ENCODE results near the gene GAREM2.

Gene GAREM2

GRCh38 chr2:26195040-26195984, 22.4 kb downstream of the GAREM2 start:
- TF ChIP-seq CTCF (conservative IDR thresholded peaks at IDR 0.05; ENCODE audit: low read depth, low read length): no peak
- Histone ChIP-seq H3K27ac (no peak overlapping the region), H4K20me1 (ENCODE audit: insufficient read depth) (no peaks in the 10 kb centered on the region), H3K4me3 (IDR thresholded peaks at IDR 0.05; ENCODE audit: insufficient read depth, low read depth, low read length) (no peak overlapping the region), H2AFZ (ENCODE audit: low read depth) (no peak overlapping the region), H3K79me2 (ENCODE audit: insufficient read depth, low read depth) (no peaks in the 10 kb centered on the region), H3K36me3 (ENCODE audit: insufficient read depth) (peaks cover 7% of the 10 kb centered on the region; the same call in 1 of the 2 replicates), H3K4me2 (no peak overlapping the region), H3K27me3 (ENCODE audit: insufficient read depth, low read depth) (no peaks in the 10 kb centered on the region), H3K9ac (no peak overlapping the region), H3K4me1 (ENCODE audit: low read depth, poor library complexity, severe bottlenecking) (no peaks in the 10 kb centered on the region)

- H3K9ac ChIP-seq: no peak overlapping the region
- no peak overlapping the region for H3K4me2 ChIP-seq
- H3K27me3 ChIP-seq (ENCODE audit: insufficient read depth, low read depth): no peaks in the 10 kb centered on the region
- peaks cover 3% of the 10 kb centered on the region; the same call in 1 of the 2 replicates for H3K36me3 ChIP-seq (ENCODE audit: insufficient read depth)
- TF ChIP-seq CTCF (conservative IDR thresholded peaks at IDR 0.05; ENCODE audit: low read depth, low read length): no peak
- H3K27ac ChIP-seq: no peak overlapping the region
- no peaks in the 10 kb centered on the region for H4K20me1 ChIP-seq (ENCODE audit: insufficient read depth)
- no peaks in the 10 kb centered on the region for H3K4me1 ChIP-seq (ENCODE audit: low read depth, poor library complexity, severe bottlenecking)
- H3K4me3 ChIP-seq (IDR thresholded peaks at IDR 0.05; ENCODE audit: insufficient read depth, low read depth, low read length): no peak overlapping the region
- H3K79me2 ChIP-seq (ENCODE audit: insufficient read depth, low read depth): no peaks in the 10 kb centered on the region
- H2AFZ ChIP-seq (ENCODE audit: low read depth): no peak overlapping the region
These were observed 24.0 kb downstream of the GAREM2 start for GRCh38 chr2:26196683-26197418.

- H3K4me3 ChIP-seq (IDR thresholded peaks at IDR 0.05; ENCODE audit: insufficient read depth, low read depth, low read length): no peak overlapping the region
- H3K4me1 ChIP-seq (ENCODE audit: low read depth, poor library complexity, severe bottlenecking): no peaks in the 10 kb centered on the region
- H3K27me3 ChIP-seq (ENCODE audit: insufficient read depth, low read depth): no peaks in the 10 kb centered on the region
- H3K27ac ChIP-seq: no peak overlapping the region
- H3K79me2 ChIP-seq (ENCODE audit: insufficient read depth, low read depth): no peaks in the 10 kb centered on the region
- no peak overlapping the region for H3K4me2 ChIP-seq
- H4K20me1 ChIP-seq (ENCODE audit: insufficient read depth): no peaks in the 10 kb centered on the region
- no peaks in the 10 kb centered on the region; the same call in 1 of the 2 replicates for H3K36me3 ChIP-seq (ENCODE audit: insufficient read depth)
- no peak overlapping the region for H3K9ac ChIP-seq
- no peak overlapping the region for H2AFZ ChIP-seq (ENCODE audit: low read depth)
- no peak for TF ChIP-seq CTCF (conservative IDR thresholded peaks at IDR 0.05; ENCODE audit: low read depth, low read length)
These were observed 24.6 kb downstream of the GAREM2 start for GRCh38 chr2:26197516-26197915.

- Histone ChIP-seq H3K4me3 (IDR thresholded peaks at IDR 0.05; ENCODE audit: insufficient read depth, low read depth, low read length) (no peak overlapping the region), H4K20me1 (ENCODE audit: insufficient read depth) (no peaks in the 10 kb centered on the region), H3K9ac (no peak overlapping the region), H3K4me2 (no peak overlapping the region), H3K27me3 (ENCODE audit: insufficient read depth, low read depth) (no peaks in the 10 kb centered on the region), H3K36me3 (ENCODE audit: insufficient read depth) (no peaks in the 10 kb centered on the region; the same call in 1 of the 2 replicates), H3K27ac (no peak overlapping the region), H2AFZ (ENCODE audit: low read depth) (no peak overlapping the region), H3K79me2 (ENCODE audit: insufficient read depth, low read depth) (no peaks in the 10 kb centered on the region), H3K4me1 (ENCODE audit: low read depth, poor library complexity, severe bottlenecking) (no peaks in the 10 kb centered on the region)
- TF ChIP-seq CTCF (conservative IDR thresholded peaks at IDR 0.05; ENCODE audit: low read depth, low read length): no peak
These were observed 30.1 kb downstream of the GAREM2 start for GRCh38 chr2:26202981-26203490.

Measured in KMS-11 (cell line).